H9 (cell line): ENCODE measurements around the gene HSD17B8. TPM values are rescaled to one million over a fixed set of nuclear protein-coding genes. Genes with fewer than 3 reads are reported as not detected.

Experiments
- DNase-seq: peaks from one replicate; pipeline ENCODE4 v3.0.0-alpha.2; 2017
- H2AFZ ChIP-seq: one replicate; pipeline ENCODE4 v1.6.1; 2013; ENCODE audit warnings: mild to moderate bottlenecking, low read length, control low read depth, moderate library complexity
- H2AK5ac ChIP-seq: 2 replicates; pipeline ENCODE4 v1.6.1; 2013; ENCODE audit warnings: low read length, control low read depth, mixed read lengths; ENCODE audit not compliant: insufficient read length
- H2BK120ac ChIP-seq: one replicate; pipeline ENCODE4 v1.6.1; 2013; ENCODE audit warnings: low read depth, mild to moderate bottlenecking, low read length, control low read depth, inconsistent platforms; ENCODE audit not compliant: poor library complexity, severe bottlenecking
- H2BK12ac ChIP-seq: 2 replicates; pipeline ENCODE4 v1.6.1; 2013; ENCODE audit warnings: low read length, control low read depth, mixed read lengths, low read depth; ENCODE audit not compliant: insufficient read length
- H2BK15ac ChIP-seq: 2 replicates; pipeline ENCODE4 v1.6.1; 2013; ENCODE audit warnings: low read depth, low read length, control low read depth
- H2BK20ac ChIP-seq: one replicate; pipeline ENCODE4 v1.6.1; 2013; ENCODE audit warnings: low read depth, mild to moderate bottlenecking, low read length, control low read depth, inconsistent platforms; ENCODE audit not compliant: poor library complexity, severe bottlenecking
- H2BK5ac ChIP-seq: 2 replicates; pipeline ENCODE4 v1.6.1; 2013; ENCODE audit warnings: low read length, control low read depth, mixed read lengths; ENCODE audit not compliant: insufficient read length
- H3K14ac ChIP-seq: 2 replicates; pipeline ENCODE4 v1.6.1; 2013; ENCODE audit warnings: low read length, control low read depth; ENCODE audit not compliant: insufficient read depth
- H3K18ac ChIP-seq: 2 replicates; pipeline ENCODE4 v1.6.1; 2013; ENCODE audit warnings: low read depth, mild to moderate bottlenecking, mixed read lengths, low read length, control low read depth; ENCODE audit not compliant: insufficient read length
- H3K23ac ChIP-seq: 2 replicates; pipeline ENCODE4 v1.6.1; 2013; ENCODE audit warnings: low read length, control low read depth, mixed read lengths, low read depth; ENCODE audit not compliant: insufficient read length
- H3K23me2 ChIP-seq: 2 replicates; pipeline ENCODE4 v1.6.1; 2013; ENCODE audit warnings: low read depth, mild to moderate bottlenecking, mixed read lengths, low read length, control low read depth; ENCODE audit not compliant: insufficient read length, poor library complexity, severe bottlenecking
- H3K27ac ChIP-seq: 2 replicates; pipeline ENCODE4 v1.5.1; 2013; ENCODE audit warnings: low read length, control low read depth, mixed read lengths, low read depth; ENCODE audit not compliant: insufficient read length
- H3K27me3 ChIP-seq: 2 replicates; pipeline ENCODE4 v1.6.1; 2013; ENCODE audit warnings: low read length, control low read depth, inconsistent platforms; ENCODE audit not compliant: insufficient read depth
- H3K4ac ChIP-seq: 2 replicates; pipeline ENCODE4 v1.6.1; 2013; ENCODE audit warnings: low read depth, mild to moderate bottlenecking, control low read depth, inconsistent platforms, low read length, moderate library complexity
- H3K4me1 ChIP-seq: 2 replicates; pipeline ENCODE4 v1.6.1; 2013; ENCODE audit warnings: low read length, control low read depth, inconsistent platforms; ENCODE audit not compliant: insufficient read depth
- H3K4me2 ChIP-seq: 2 replicates; pipeline ENCODE4 v1.6.1; 2013; ENCODE audit warnings: low read length, control low read depth, mixed read lengths; ENCODE audit not compliant: insufficient read length, insufficient read depth
- H3K56ac ChIP-seq: 2 replicates; pipeline ENCODE4 v1.6.1; 2013; ENCODE audit warnings: low read depth, mild to moderate bottlenecking, mixed read lengths, low read length, control low read depth; ENCODE audit not compliant: insufficient read length
- H3K79me1 ChIP-seq: 2 replicates; pipeline ENCODE4 v1.6.1; 2013; ENCODE audit warnings: low read depth, mild to moderate bottlenecking, moderate library complexity, low read length, control low read depth, inconsistent platforms; ENCODE audit not compliant: insufficient read depth, poor library complexity, severe bottlenecking
- H3K79me2 ChIP-seq: 2 replicates; pipeline ENCODE4 v1.6.1; 2013; ENCODE audit warnings: low read length, control low read depth, inconsistent platforms; ENCODE audit not compliant: insufficient read depth
- H3K9ac ChIP-seq: 2 replicates; pipeline ENCODE4 v1.6.1; 2013; ENCODE audit warnings: low read length, control low read depth, mixed read lengths; ENCODE audit not compliant: insufficient read length; ENCODE audit errors: extremely low read depth
- H3K9me3 ChIP-seq: one replicate; pipeline ENCODE4 v1.6.1; 2013; ENCODE audit warnings: low read depth, low read length, inconsistent platforms; ENCODE audit not compliant: control insufficient read depth
- H3T11ph ChIP-seq: one replicate; pipeline ENCODE4 v1.6.1; 2013; ENCODE audit warnings: mild to moderate bottlenecking, low read length, control low read depth, inconsistent platforms
- H4K20me1 ChIP-seq: one replicate; pipeline ENCODE4 v1.6.1; 2013; ENCODE audit not compliant: control insufficient read depth, insufficient read length, insufficient read depth
- H4K5ac ChIP-seq: 2 replicates; pipeline ENCODE4 v1.6.1; 2013; ENCODE audit warnings: low read depth, mild to moderate bottlenecking, mixed read lengths, low read length, control low read depth; ENCODE audit not compliant: insufficient read length
- H4K8ac ChIP-seq: replicated peaks from 2 replicates; pipeline ENCODE4 v1.6.1; 2013; ENCODE audit warnings: low read length, control low read depth, mixed read lengths, low read depth; ENCODE audit not compliant: insufficient read length
- H4K91ac ChIP-seq: 2 replicates; pipeline ENCODE4 v1.6.1; 2013; ENCODE audit warnings: low read depth, mild to moderate bottlenecking, moderate library complexity, mixed read lengths, low read length, control low read depth; ENCODE audit not compliant: insufficient read length
- H3K27ac Mint-ChIP-seq, 3 experiments: 2 replicates in 2 of 3; 3 replicates in 1 of 3; pipeline ENCODE4 v1.8.0; 2020 to 2021; ENCODE audit warnings: mixed read lengths in 3 of 3, mild to moderate bottlenecking in 1 of 3, moderate library complexity in 1 of 3
- H3K27me3 Mint-ChIP-seq: 2 replicates; pipeline ENCODE4 v1.8.0; 2021; ENCODE audit warnings: low read depth, mild to moderate bottlenecking, moderate library complexity, mixed read lengths
- H3K36me3 Mint-ChIP-seq, 3 experiments: 2 replicates in 2 of 3; 3 replicates in 1 of 3; pipeline ENCODE4 v1.8.0; 2020 to 2021; ENCODE audit warnings: low read depth in 3 of 3, mixed read lengths in 3 of 3; ENCODE audit not compliant: insufficient read depth in 1 of 3
- H3K4me1 Mint-ChIP-seq, 2 experiments: 2 replicates each; pipeline ENCODE4 v1.8.0; 2020; ENCODE audit warnings: mixed read lengths in 2 of 2
- H3K4me3 Mint-ChIP-seq, 2 experiments: 2 replicates in 1 of 2; 3 replicates in 1 of 2; pipeline ENCODE4 v1.8.0; 2020 to 2021; ENCODE audit warnings: mild to moderate bottlenecking in 2 of 2, mixed read lengths in 2 of 2, moderate library complexity in 1 of 2
- H3K9me3 Mint-ChIP-seq, 2 experiments: 2 replicates in 1 of 2; 3 replicates in 1 of 2; pipeline ENCODE4 v1.8.0; 2020; ENCODE audit warnings: mild to moderate bottlenecking in 2 of 2, mixed read lengths in 2 of 2, moderate library complexity in 1 of 2
- WGBS: extraction: QIAGEN DNeasy Blood & Tissue Kit; methylation state at CpG from one replicate; pipeline ENCODE4 v1.1.7; 2013; ENCODE audit warnings: missing lambda C conversion rate, low lambda C conversion rate, mixed read lengths; ENCODE audit not compliant: insufficient read length; ENCODE audit errors: extremely low coverage; 5-methylcytosine and 5-hydroxymethylcytosine counted together
- total RNA-seq: library from RNA; stranded (reverse); gene quantifications from 2 replicates; pipeline ENCODE4 v1.2.1, GENCODE V29; 2021
- TF ChIP-seq, protein P1 (sequence below): fragments of 200-600 bp; sonication (generic); conservative IDR thresholded peaks from 3 replicates; pipeline ENCODE4 v1.8.0; 2021; ENCODE audit warnings: antibody characterized with exemption, mild to moderate bottlenecking

The HSD17B8 gene
- total RNA-seq, 1 experiment from 2014 or later = 7.1 TPM

- H4K91ac ChIP-seq = no peak within 1 kb of the TSS
- peak within 1 kb of the TSS; percentile 84 for H3K4me2 ChIP-seq
- H3K4ac ChIP-seq = no peak within 1 kb of the TSS
- peaks cover 12 to 18% of the 10 kb centered on the region in 2 experiments for H3K4me1 Mint-ChIP-seq
- H3K4me3 Mint-ChIP-seq = peak within 1 kb of the TSS; percentile 76 to 91
- no peak within 1 kb of the TSS for H4K8ac ChIP-seq
- H3K23me2 ChIP-seq = peaks cover 11% of the 10 kb centered on the region
- H2AK5ac ChIP-seq = no peak within 1 kb of the TSS
- H3T11ph ChIP-seq = no peak within 1 kb of the TSS
- no peak within 1 kb of the TSS for H2BK12ac ChIP-seq
- no peak within 1 kb of the TSS for H2BK120ac ChIP-seq
- H3K27ac ChIP-seq = no peak within 1 kb of the TSS
- no peak within 1 kb of the TSS for H2BK5ac ChIP-seq
- WGBS = no CpG with 5 or more reads among the region's 35 CpGs
- H4K20me1 ChIP-seq = no peaks in the 10 kb centered on the region
- no peaks in the 10 kb centered on the region for H3K4me1 ChIP-seq
- H3K56ac ChIP-seq = no peak within 1 kb of the TSS
- H2AFZ ChIP-seq = no peak within 1 kb of the TSS
- H2BK20ac ChIP-seq = no peak within 1 kb of the TSS
- no peak within 1 kb of the TSS for H2BK15ac ChIP-seq
- H3K23ac ChIP-seq = no peak within 1 kb of the TSS
- no peaks in the 10 kb centered on the region for H3K79me1 ChIP-seq
- DNase-seq = no peak
- no peak within 1 kb of the TSS for H3K9ac ChIP-seq
- peaks cover 14 to 29% (median 25%) of the 10 kb centered on the region in 3 experiments; a peak in 6 of 7 replicates for H3K36me3 Mint-ChIP-seq
- peaks cover 3% of the 10 kb centered on the region; the same call in 1 of the 2 replicates for H3K27me3 ChIP-seq
- H3K27ac Mint-ChIP-seq = no peak within 1 kb of the TSS
- H3K18ac ChIP-seq = no peak within 1 kb of the TSS
- H4K5ac ChIP-seq = no peak within 1 kb of the TSS
- TF ChIP-seq, protein P1, sequence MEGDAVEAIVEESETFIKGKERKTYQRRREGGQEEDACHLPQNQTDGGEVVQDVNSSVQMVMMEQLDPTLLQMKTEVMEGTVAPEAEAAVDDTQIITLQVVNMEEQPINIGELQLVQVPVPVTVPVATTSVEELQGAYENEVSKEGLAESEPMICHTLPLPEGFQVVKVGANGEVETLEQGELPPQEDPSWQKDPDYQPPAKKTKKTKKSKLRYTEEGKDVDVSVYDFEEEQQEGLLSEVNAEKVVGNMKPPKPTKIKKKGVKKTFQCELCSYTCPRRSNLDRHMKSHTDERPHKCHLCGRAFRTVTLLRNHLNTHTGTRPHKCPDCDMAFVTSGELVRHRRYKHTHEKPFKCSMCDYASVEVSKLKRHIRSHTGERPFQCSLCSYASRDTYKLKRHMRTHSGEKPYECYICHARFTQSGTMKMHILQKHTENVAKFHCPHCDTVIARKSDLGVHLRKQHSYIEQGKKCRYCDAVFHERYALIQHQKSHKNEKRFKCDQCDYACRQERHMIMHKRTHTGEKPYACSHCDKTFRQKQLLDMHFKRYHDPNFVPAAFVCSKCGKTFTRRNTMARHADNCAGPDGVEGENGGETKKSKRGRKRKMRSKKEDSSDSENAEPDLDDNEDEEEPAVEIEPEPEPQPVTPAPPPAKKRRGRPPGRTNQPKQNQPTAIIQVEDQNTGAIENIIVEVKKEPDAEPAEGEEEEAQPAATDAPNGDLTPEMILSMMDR = no peak
- no peak within 1 kb of the TSS for H3K14ac ChIP-seq
- peaks cover 58% of the 10 kb centered on the region for H3K27me3 Mint-ChIP-seq
- H3K9me3 ChIP-seq = no peaks in the 10 kb centered on the region
- no peaks in the 10 kb centered on the region; a peak in 1 of 5 replicates for H3K9me3 Mint-ChIP-seq
- no peaks in the 10 kb centered on the region for H3K79me2 ChIP-seq
Measured at GRCh38 chr6:33192105-33192646, 12.3 kb upstream of the HSD17B8 start, which contains the start of gene COL11A2. COL11A2 (minus strand) TSS chr6:33192467; CDS start chr6:33192240, 227 bp downstream.
